B cell (primary cell): ENCODE results near the gene ARHGAP45. TPM values are rescaled to one million over a fixed set of nuclear protein-coding genes. Genes with fewer than 3 reads are reported as not detected.

Experiments
- ATAC-seq: fragments of 200-7000 bp; cut with Tn5 transposase; one replicate; pipeline ENCODE4 v1.10.0; 2021; ENCODE audit warnings: low read depth, mild to moderate bottlenecking, moderate number of reproducible peaks, moderate library complexity
- CTCF ChIA-PET: fragments of 350-600 bp; sonication (Branson Sonifier 250); formaldehyde crosslinking; loops from one replicate; lab custom pipeline; 2021; ENCODE audit warnings: antibody characterized with exemption, inconsistent platforms; lab: Charles Lee
- POLR2A ChIA-PET: fragments of 350-600 bp; sonication (Branson Sonifier 250); formaldehyde crosslinking; loops from one replicate; lab custom pipeline; 2021; ENCODE audit warnings: antibody characterized with exemption; lab: Charles Lee
- DNase-seq: peaks from one replicate; pipeline ENCODE4 v3.0.0; 2013
- H2AFZ ChIP-seq: 2 replicates; pipeline ENCODE4 v1.6.1; 2012; ENCODE audit warnings: mild to moderate bottlenecking, low read depth, low read length; ENCODE audit not compliant: insufficient read depth, poor library complexity, severe bottlenecking
- H3K27ac ChIP-seq, 2 donors: 1 replicate in 1 of 2; 2 replicates in 1 of 2; pipeline ENCODE4 v1.5.1; 2012 to 2013; ENCODE audit warnings: low read length in 2 of 2, mild to moderate bottlenecking in 2 of 2, moderate library complexity in 1 of 2
- H3K27me3 ChIP-seq, 4 experiments: fragments of 200-600 bp in 1 of 4; sonication (generic) in 1 of 4; replicated peaks in 1 of 4; 1 replicate in 2 of 4; 2 replicates in 2 of 4; pipeline versions ENCODE4 v1.6.1 to v1.7.0; 2013 to 2016; ENCODE audit warnings: low read length in 3 of 4, mild to moderate bottlenecking in 2 of 4, mixed read lengths in 1 of 4, moderate library complexity in 1 of 4; ENCODE audit not compliant: insufficient read depth in 4 of 4, control insufficient read depth in 3 of 4; ENCODE audit errors: control extremely low read depth in 1 of 4
- H3K36me3 ChIP-seq, 2 experiments: replicated peaks in 1 of 2; 1 replicate in 1 of 2; 2 replicates in 1 of 2; pipeline versions ENCODE4 v1.6.1 to v1.7.1; 2013; ENCODE audit warnings: low read length in 1 of 2; ENCODE audit not compliant: insufficient read depth in 2 of 2, control insufficient read depth in 1 of 2; ENCODE audit errors: control extremely low read depth in 1 of 2, extremely low read depth in 1 of 2
- H3K4me1 ChIP-seq, 2 donors: fragments of 200-600 bp in 1 of 2; sonication (generic) in 1 of 2; 1 replicate in 1 of 2; 2 replicates in 1 of 2; pipeline versions ENCODE4 v1.5.1 to v1.6.1; 2013 to 2017; ENCODE audit warnings: low read length in 2 of 2; ENCODE audit not compliant: control insufficient read depth in 2 of 2, insufficient read depth in 2 of 2
- H3K4me2 ChIP-seq: replicated peaks from 2 replicates; pipeline ENCODE3; 2012; ENCODE audit warnings: mild to moderate bottlenecking, low read depth, low read length; ENCODE audit not compliant: poor library complexity, severe bottlenecking
- H3K4me3 ChIP-seq, 5 experiments: fragments of 200-600 bp in 1 of 5; sonication (generic) in 1 of 5; 1 replicate in 3 of 5; 2 replicates in 2 of 5; pipeline versions ENCODE4 v1.5.1 to v1.7.0; 2011 to 2016; ENCODE audit warnings: low read length in 4 of 5, mild to moderate bottlenecking in 4 of 5, low read depth in 2 of 5, control low read depth in 1 of 5, moderate library complexity in 1 of 5; ENCODE audit not compliant: insufficient read depth in 1 of 5; ENCODE audit errors: control extremely low read depth in 1 of 5, extremely low read depth in 1 of 5
- H3K79me2 ChIP-seq: fragments of 200-600 bp; sonication (generic); one replicate; pipeline ENCODE4 v1.6.0; 2016; ENCODE audit warnings: low read length; ENCODE audit not compliant: control insufficient read depth, insufficient read depth
- H3K9ac ChIP-seq: fragments of 200-600 bp; sonication (generic); 2 replicates; pipeline ENCODE4 v1.6.1; 2017; ENCODE audit warnings: mild to moderate bottlenecking, low read length, moderate library complexity
- H3K9me3 ChIP-seq, 3 donors: one replicate each; pipeline versions ENCODE4 v1.6.1 to v1.7.1; 2013; ENCODE audit warnings: low read length in 2 of 3; ENCODE audit not compliant: control insufficient read depth in 2 of 3, insufficient read depth in 1 of 3; ENCODE audit errors: control extremely low read depth in 1 of 3
- H4K20me1 ChIP-seq: 2 replicates; pipeline ENCODE4 v1.6.0; 2012; ENCODE audit warnings: mild to moderate bottlenecking, low read length; ENCODE audit not compliant: insufficient read depth, control insufficient read depth, poor library complexity, severe bottlenecking
- H3K27ac Mint-ChIP-seq: one replicate; pipeline ENCODE4 v1.8.0; 2021; ENCODE audit warnings: mixed read lengths
- H3K27me3 Mint-ChIP-seq: one replicate; pipeline ENCODE4 v1.8.0; 2021; ENCODE audit warnings: mixed read lengths
- H3K4me1 Mint-ChIP-seq: one replicate; pipeline ENCODE4 v1.8.0; 2021; ENCODE audit warnings: mixed read lengths
- H3K4me3 Mint-ChIP-seq: one replicate; pipeline ENCODE4 v1.8.0; 2021; ENCODE audit warnings: mixed read lengths
- H3K9me3 Mint-ChIP-seq: one replicate; pipeline ENCODE4 v1.8.0; 2022; ENCODE audit warnings: mixed read lengths; ENCODE audit not compliant: insufficient read depth
- EZH2 ChIP-seq: IDR thresholded peaks from 2 replicates; pipeline ENCODE4 v1.6.1; 2012; ENCODE audit warnings: borderline replicate concordance, low read depth, mild to moderate bottlenecking, moderate library complexity, low read length; ENCODE audit not compliant: insufficient read depth, poor library complexity, severe bottlenecking
- WGBS: methylation state at CpG from one replicate; pipeline ENCODE4 v1.1.5; 2013; ENCODE audit warnings: missing lambda C conversion rate; ENCODE audit not compliant: insufficient coverage; 5-methylcytosine and 5-hydroxymethylcytosine counted together
- intact Hi-C: fragments of 100-400 bp; cut with micrococcal nuclease; formaldehyde crosslinking; loops from one replicate; pipeline ENCODE4 v1.10.0; 2022
- polyA plus RNA-seq: library from polyadenylated mRNA; depleted of rRNA; stranded (reverse); fragments of >200 nt; gene quantifications from 2 replicates; pipeline ENCODE4 v1.2.3, GENCODE V29; 2012
- total RNA-seq, 2 donors: library from RNA; stranded (reverse); fragments of 120-200 nt in 1 of 2; gene quantifications; 1 replicate in 1 of 2; 2 replicates in 1 of 2; pipeline versions ENCODE4 v1.2.3 to v1.2.4, GENCODE V29; 2013 to 2022
- TF ChIP-seq, protein P1 (sequence below): fragments of 200-600 bp; IDR thresholded peaks from one replicate; pipeline ENCODE4 v1.8.0; 2022; ENCODE audit warnings: antibody characterized with exemption, mild to moderate bottlenecking

ARHGAP45 gene
- total and polyA plus RNA-seq, 2 donors (not counting 1 experiment from before 2014, with no cell fraction given) = 488 to 490 TPM

DNA sequence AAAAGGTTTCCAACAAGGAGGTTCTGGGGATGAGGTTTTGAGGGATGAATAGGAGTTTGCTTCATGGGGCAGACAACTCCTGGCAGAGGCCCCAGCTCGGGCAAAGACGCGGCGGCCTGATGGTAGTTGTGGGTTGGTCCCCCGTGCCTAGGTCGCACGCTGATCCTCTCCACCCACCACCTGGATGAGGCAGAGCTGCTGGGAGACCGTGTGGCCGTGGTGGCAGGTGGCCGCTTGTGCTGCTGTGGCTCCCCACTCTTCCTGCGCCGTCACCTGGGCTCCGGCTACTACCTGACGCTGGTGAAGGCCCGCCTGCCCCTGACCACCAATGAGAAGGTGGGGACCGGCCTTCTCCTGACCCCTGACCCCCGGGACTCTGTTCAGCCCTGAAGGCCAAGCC, 15.2 kb upstream of the ARHGAP45 start:
- Histone ChIP-seq H3K79me2 (peaks cover 8% of the 10 kb centered on the region), H3K36me3 (peaks cover 0 to 66% of the 10 kb centered on the region in 2 experiments), H2AFZ (no peak overlapping the region), H3K4me3 (no peak overlapping the region), H3K27ac (no peak overlapping the region), H3K4me2 (no peak overlapping the region), H4K20me1 (peaks cover 9% of the 10 kb centered on the region), H3K9ac (no peak overlapping the region), H3K9me3 (peaks cover 0 to 33% (median 7%) of the 10 kb centered on the region in 3 donors), H3K27me3 (no peaks in the 10 kb centered on the region), H3K4me1 (peaks cover 0 to 2% of the 10 kb centered on the region in 2 donors)
- ATAC-seq (no peak), DNase-seq (no peak)
- ChIA-PET POLR2A (no interaction called here), CTCF (no interaction called here)
- 86% methylated on average over 10 of the region's 17 CpGs for WGBS
- no peaks in the 10 kb centered on the region for H3K27me3 Mint-ChIP-seq
- no peak overlapping the region for H3K4me3 Mint-ChIP-seq
- intact Hi-C loops = no loop called here
- H3K27ac Mint-ChIP-seq = no peak overlapping the region
- no peak for TF ChIP-seq EZH2
- TF ChIP-seq, protein P1, sequence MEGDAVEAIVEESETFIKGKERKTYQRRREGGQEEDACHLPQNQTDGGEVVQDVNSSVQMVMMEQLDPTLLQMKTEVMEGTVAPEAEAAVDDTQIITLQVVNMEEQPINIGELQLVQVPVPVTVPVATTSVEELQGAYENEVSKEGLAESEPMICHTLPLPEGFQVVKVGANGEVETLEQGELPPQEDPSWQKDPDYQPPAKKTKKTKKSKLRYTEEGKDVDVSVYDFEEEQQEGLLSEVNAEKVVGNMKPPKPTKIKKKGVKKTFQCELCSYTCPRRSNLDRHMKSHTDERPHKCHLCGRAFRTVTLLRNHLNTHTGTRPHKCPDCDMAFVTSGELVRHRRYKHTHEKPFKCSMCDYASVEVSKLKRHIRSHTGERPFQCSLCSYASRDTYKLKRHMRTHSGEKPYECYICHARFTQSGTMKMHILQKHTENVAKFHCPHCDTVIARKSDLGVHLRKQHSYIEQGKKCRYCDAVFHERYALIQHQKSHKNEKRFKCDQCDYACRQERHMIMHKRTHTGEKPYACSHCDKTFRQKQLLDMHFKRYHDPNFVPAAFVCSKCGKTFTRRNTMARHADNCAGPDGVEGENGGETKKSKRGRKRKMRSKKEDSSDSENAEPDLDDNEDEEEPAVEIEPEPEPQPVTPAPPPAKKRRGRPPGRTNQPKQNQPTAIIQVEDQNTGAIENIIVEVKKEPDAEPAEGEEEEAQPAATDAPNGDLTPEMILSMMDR = no peak
- peaks cover 5% of the 10 kb centered on the region for H3K4me1 Mint-ChIP-seq
- H3K9me3 Mint-ChIP-seq = no peaks in the 10 kb centered on the region

GRCh38 chr19:1052349-1052975, 14.5 kb upstream of the ARHGAP45 start:
- intact Hi-C loops = no loop called here
- TF ChIP-seq, protein P1 = no peak
- no peak for TF ChIP-seq EZH2
- CTCF ChIA-PET = interaction anchor here (1.5 kb wide), 1 partner anchor 36 kb away, joined by 3 read pairs; no protein-coding TSS in a partner anchor
- no peaks in the 10 kb centered on the region for H3K27me3 Mint-ChIP-seq
- no peak overlapping the region for H3K4me3 Mint-ChIP-seq
- Histone ChIP-seq H2AFZ (no peak overlapping the region), H3K4me2 (no peak overlapping the region), H3K79me2 (peaks cover 5% of the 10 kb centered on the region), H3K4me1 (peaks cover 0 to 6% of the 10 kb centered on the region in 2 donors), H3K27me3 (no peaks in the 10 kb centered on the region), H3K4me3 (no peak overlapping the region), H3K36me3 (peaks cover 3 to 67% of the 10 kb centered on the region in 2 experiments), H4K20me1 (peaks cover 5% of the 10 kb centered on the region), H3K27ac (no peak overlapping the region), H3K9me3 (peaks cover 1 to 39% (median 13%) of the 10 kb centered on the region in 3 donors), H3K9ac (no peak overlapping the region)
- POLR2A ChIA-PET = interaction anchor here (0.5 kb wide), 1 partner anchor 53 kb away, joined by 3 read pairs; no protein-coding TSS in a partner anchor
- no CpG with 5 or more reads among the region's 5 CpGs for WGBS
- H3K9me3 Mint-ChIP-seq = no peaks in the 10 kb centered on the region
- H3K4me1 Mint-ChIP-seq = peaks cover 9% of the 10 kb centered on the region
- DNase-seq (no peak), ATAC-seq (no peak)
- H3K27ac Mint-ChIP-seq = peak overlapping the region; percentile 26
